Activated CD4-positive, alpha-beta T cell treated with anti-CD3 and anti-CD28 coated beads, Interleukin-2, amount 10 ng/mL, durations not matched to agents 7 days and 5 days (primary cell): Measurements from ENCODE around the gene CCL18. TPM values are rescaled to one million over a fixed set of nuclear protein-coding genes. Genes with fewer than 3 reads are reported as not detected.

ENCODE experiments used
- CTCF ChIA-PET: fragments of 350-600 bp; sonication (Branson Sonifier 250); formaldehyde crosslinking; loops from one replicate; lab custom pipeline; 2021; ENCODE audit warnings: antibody characterized with exemption; lab: Charles Lee
- POLR2A ChIA-PET: fragments of 350-600 bp; sonication (Branson Sonifier 250); formaldehyde crosslinking; loops from one replicate; lab custom pipeline; 2021; ENCODE audit warnings: antibody characterized with exemption; lab: Charles Lee
- DNase-seq: peaks from one replicate; pipeline ENCODE4 v3.0.0-alpha.2; 2020
- H3K27ac Mint-ChIP-seq: one replicate; pipeline ENCODE4 v1.8.0; 2021; ENCODE audit warnings: mild to moderate bottlenecking, moderate library complexity, mixed read lengths
- H3K27me3 Mint-ChIP-seq: one replicate; pipeline ENCODE4 v1.8.0; 2021; ENCODE audit warnings: mixed read lengths
- H3K36me3 Mint-ChIP-seq: one replicate; pipeline ENCODE4 v1.8.0; 2021; ENCODE audit warnings: low read depth, mixed read lengths
- H3K4me1 Mint-ChIP-seq: one replicate; pipeline ENCODE4 v1.8.0; 2021; ENCODE audit warnings: mixed read lengths
- H3K4me3 Mint-ChIP-seq: one replicate; pipeline ENCODE4 v1.8.0; 2021; ENCODE audit warnings: mild to moderate bottlenecking, moderate library complexity, mixed read lengths
- H3K9me3 Mint-ChIP-seq: one replicate; pipeline ENCODE4 v1.8.0; 2021; ENCODE audit warnings: mixed read lengths
- total RNA-seq, 2 experiments: library from RNA; stranded (reverse); gene quantifications; one replicate each; pipeline ENCODE4 v1.2.3, GENCODE V29; 2021

CCL18 gene
- total RNA-seq, 2 experiments from 2014 or later: not detected

DNA sequence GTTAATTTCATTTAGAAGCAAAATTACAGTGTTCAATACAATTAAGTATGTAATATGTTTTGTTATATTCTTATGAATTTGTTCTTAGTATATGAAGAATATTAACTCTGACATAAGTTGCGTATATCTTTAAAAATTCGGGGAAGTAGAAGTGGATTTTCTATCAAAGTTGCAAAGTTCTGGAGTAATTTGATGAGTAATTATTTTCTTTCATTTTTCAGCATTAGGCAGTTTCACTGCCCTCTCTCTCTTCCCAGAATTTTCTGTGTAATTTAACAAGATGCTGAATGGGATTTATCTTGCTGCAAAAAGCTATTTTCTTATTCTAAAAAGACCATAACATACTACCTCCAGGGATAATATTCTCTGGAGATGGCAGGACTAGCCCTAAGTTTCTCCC lies 8.9 kb upstream of the CCL18 start:
- Mint-ChIP-seq H3K27me3 (peaks cover 40% of the 10 kb centered on the region), H3K36me3 (no peaks in the 10 kb centered on the region), H3K4me1 (no peaks in the 10 kb centered on the region), H3K4me3 (no peak overlapping the region), H3K27ac (no peak overlapping the region), H3K9me3 (peaks cover 2% of the 10 kb centered on the region)
- no peak for DNase-seq
- CTCF ChIA-PET: interaction anchor here (1.0 to 1.3 kb wide), 2 partner anchors 10 to 13 kb away, joined by 3 read pairs; no protein-coding TSS in a partner anchor
- POLR2A ChIA-PET: no interaction called here

DNA sequence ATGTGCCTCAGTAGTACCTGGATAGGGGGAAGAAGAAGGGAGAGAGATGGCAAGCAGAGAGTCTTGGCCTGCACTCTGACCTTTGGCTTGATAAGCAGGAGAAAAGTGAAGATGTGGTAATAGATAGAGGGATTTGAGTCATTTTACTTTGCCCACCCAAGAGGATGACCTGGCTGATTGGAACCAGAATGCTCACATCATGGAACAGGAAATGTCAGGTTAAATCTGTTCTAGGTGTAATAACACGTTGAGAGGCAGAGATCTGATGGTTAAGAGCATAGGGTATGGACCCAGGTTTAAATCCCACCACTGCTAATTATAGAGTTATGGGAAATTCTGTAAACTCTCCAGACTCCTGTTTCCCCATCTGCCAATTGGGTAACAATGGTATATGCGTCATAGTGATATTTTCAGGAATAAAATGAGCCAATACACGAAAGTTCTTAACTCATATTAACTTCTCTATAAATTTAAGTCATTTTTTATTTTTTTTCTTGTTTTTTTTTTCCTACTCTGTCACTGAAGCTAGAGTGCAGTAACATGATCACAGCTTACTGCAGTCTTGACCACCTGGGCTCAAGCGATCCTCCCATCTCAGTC lies 8.1 kb upstream of the CCL18 start:
- ChIA-PET POLR2A (no interaction called here), CTCF (interaction anchor here (1.2 kb wide), 1 partner anchor 16 kb away, joined by 5 read pairs; no protein-coding TSS in a partner anchor)
- peaks cover 41% of the 10 kb centered on the region for H3K27me3 Mint-ChIP-seq
- DNase-seq: no peak
- H3K4me3 Mint-ChIP-seq: no peak overlapping the region
- H3K36me3 Mint-ChIP-seq: no peaks in the 10 kb centered on the region
- no peak overlapping the region for H3K27ac Mint-ChIP-seq
- no peaks in the 10 kb centered on the region for H3K9me3 Mint-ChIP-seq
- H3K4me1 Mint-ChIP-seq: no peaks in the 10 kb centered on the region

DNA sequence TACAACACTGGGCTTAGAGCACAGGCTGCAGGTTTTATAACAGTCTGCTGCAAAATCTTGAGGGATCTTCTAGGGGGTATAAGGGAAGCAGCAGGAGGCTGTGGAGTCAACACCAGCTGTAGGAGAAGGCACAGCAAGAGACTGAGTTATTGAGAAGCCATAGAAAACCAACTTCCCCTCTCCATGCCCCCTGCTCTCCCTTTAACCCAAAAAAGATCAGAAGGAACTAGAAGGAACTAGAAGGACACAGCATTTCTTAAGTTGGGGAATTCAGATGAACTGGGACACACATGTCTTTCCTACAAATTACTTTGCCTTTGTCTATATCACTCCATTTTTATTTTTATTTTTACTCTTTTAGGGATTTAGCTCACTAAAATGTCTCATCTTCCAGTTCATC lies 6.2 kb upstream of the CCL18 start:
- DNase-seq: no peak
- Mint-ChIP-seq H3K4me1 (no peaks in the 10 kb centered on the region), H3K27ac (no peak overlapping the region), H3K4me3 (no peak overlapping the region), H3K9me3 (no peaks in the 10 kb centered on the region), H3K36me3 (no peaks in the 10 kb centered on the region), H3K27me3 (peaks cover 30% of the 10 kb centered on the region)
- POLR2A ChIA-PET: no interaction called here
- CTCF ChIA-PET: no interaction called here

DNA sequence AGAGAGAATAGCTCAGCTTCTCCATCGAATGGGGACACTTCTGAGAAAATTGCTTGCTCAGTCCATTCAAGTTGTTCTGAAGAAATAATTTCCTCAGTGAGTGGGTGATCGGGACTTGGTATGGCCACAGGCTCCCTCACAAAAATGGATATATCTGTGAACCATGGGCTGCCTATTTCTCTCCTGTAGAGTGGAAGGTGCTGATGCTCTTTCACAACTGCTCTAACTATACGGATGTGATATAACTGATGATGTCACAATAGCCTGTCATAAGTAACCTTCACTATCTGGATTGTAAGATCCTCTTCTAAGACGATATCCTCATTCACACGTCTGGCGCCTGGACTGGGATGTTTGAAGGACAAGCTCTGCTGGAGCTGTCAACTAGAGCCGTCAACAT lies 4.7 kb upstream of the CCL18 start:
- no peaks in the 10 kb centered on the region for H3K4me1 Mint-ChIP-seq
- no peaks in the 10 kb centered on the region for H3K36me3 Mint-ChIP-seq
- peaks cover 23% of the 10 kb centered on the region for H3K27me3 Mint-ChIP-seq
- no peak overlapping the region for H3K4me3 Mint-ChIP-seq
- no peak overlapping the region for H3K27ac Mint-ChIP-seq
- DNase-seq: no peak
- POLR2A ChIA-PET: no interaction called here
- CTCF ChIA-PET: no interaction called here
- H3K9me3 Mint-ChIP-seq: no peaks in the 10 kb centered on the region

DNA sequence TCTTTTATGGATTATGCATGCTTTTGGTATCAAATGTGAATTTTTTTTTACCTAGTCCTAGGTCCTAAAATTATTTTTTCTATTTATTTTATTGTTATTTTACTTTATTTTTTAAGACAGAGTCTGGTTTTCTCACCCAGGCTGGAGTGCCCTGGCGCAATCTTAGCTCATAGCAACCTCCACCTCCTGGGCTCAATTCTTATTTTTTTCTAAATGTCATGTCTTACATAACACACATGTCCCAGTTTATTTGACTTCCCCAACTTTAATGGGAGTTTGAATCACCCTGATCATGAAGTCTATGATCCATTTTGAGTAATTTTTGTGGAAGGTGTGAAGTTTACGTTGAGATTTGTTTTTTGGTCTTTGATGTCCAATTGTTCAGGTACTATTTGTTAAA lies 3.3 kb upstream of the CCL18 start:
- Mint-ChIP-seq H3K27ac (no peak overlapping the region), H3K4me3 (no peak overlapping the region), H3K36me3 (no peaks in the 10 kb centered on the region), H3K9me3 (no peaks in the 10 kb centered on the region), H3K27me3 (peaks cover 30% of the 10 kb centered on the region), H3K4me1 (no peaks in the 10 kb centered on the region)
- ChIA-PET CTCF (no interaction called here), POLR2A (no interaction called here)
- DNase-seq: no peak

DNA sequence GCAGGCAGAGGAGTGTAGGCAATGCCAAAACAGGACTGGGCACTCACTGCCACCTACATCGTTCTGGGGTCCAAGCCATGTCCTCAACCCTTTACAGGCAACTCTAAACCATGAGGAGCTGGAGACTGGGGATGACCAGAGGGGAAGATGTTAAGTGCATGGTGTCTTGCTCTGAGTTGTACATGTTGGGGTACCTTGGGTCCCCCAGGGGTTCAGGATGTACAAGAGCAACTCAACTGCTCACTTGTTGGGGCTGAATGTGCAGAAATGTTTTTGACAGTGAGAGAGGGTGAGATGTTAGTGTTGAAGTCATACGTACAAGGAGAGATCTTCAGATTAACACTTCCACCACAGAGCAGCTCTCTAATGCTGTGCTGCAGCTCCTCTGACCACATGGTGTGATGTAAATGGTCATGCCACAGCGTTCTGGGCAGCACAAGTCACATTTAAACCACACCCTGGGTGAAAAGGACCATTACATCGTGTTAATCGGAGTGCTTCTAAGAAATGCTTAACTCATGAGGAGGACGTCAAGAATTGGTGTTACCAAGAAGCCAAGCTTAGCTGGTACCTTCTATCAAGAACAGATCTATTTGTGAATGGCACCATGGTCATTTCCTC lies 2.4 kb downstream of the CCL18 start:
- CTCF ChIA-PET: interaction anchor here (1.1 to 1.7 kb wide), 5 partner anchors 11 to 97 kb away, joined by 3 to 5 read pairs (median 4); partner anchors contain the start of gene CCL3
- H3K36me3 Mint-ChIP-seq: no peaks in the 10 kb centered on the region
- POLR2A ChIA-PET: no interaction called here
- DNase-seq: no peak
- H3K4me3 Mint-ChIP-seq: no peak overlapping the region
- H3K9me3 Mint-ChIP-seq: no peaks in the 10 kb centered on the region
- no peaks in the 10 kb centered on the region for H3K4me1 Mint-ChIP-seq
- no peak overlapping the region for H3K27ac Mint-ChIP-seq
- peaks cover 22% of the 10 kb centered on the region for H3K27me3 Mint-ChIP-seq

DNA sequence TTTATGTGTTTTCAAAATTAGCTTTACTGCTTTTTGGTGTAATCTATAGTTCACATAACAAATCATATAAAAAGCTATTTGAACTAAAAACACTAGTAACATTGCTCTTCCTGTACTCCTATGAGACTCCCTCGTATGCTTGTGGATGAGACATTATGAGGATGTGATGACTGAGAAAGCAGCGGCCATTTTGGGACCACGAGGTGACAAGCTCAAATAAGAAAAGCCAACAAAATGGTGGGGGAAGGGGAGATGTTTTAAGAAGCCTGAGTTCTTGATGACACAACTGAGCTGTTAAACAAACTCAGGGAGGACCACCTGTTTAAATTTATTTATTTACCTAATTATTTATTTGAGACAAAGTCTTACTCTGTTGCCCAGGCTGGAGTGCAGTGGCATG lies 4.5 kb downstream of the CCL18 start:
- H3K4me1 Mint-ChIP-seq: peaks cover 5% of the 10 kb centered on the region
- CTCF ChIA-PET: interaction anchor here (0.6 to 1.1 kb wide), 3 partner anchors 14 to 756 kb away, joined by 3 to 4 read pairs (median 4); no protein-coding TSS in a partner anchor
- no peaks in the 10 kb centered on the region for H3K36me3 Mint-ChIP-seq
- H3K27ac Mint-ChIP-seq: no peak overlapping the region
- POLR2A ChIA-PET: no interaction called here
- DNase-seq: no peak
- peaks cover 33% of the 10 kb centered on the region for H3K27me3 Mint-ChIP-seq
- no peak overlapping the region for H3K4me3 Mint-ChIP-seq
- no peaks in the 10 kb centered on the region for H3K9me3 Mint-ChIP-seq

DNA sequence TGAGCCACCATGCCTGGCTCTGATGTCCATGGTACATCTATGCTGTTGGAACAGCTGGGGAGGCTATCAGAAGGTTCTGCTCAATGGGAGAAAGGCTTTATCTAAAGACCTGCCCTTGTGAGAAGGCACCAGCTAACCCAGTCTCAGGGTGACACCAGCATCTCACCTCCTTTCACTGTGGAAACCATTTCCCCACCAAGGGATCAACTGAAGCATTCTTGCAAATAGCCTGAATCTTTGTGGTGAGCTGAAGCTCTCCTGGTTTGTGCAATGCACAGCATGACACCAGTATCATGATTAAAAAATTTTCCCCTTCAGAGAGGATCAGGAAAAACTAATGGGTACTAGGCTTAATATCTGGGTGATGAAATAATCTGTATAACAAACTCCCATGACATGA lies 5.1 kb downstream of the CCL18 start:
- CTCF ChIA-PET: interaction anchor here (1.1 kb wide), 1 partner anchor 15 kb away, joined by 3 read pairs; no protein-coding TSS in a partner anchor
- no peaks in the 10 kb centered on the region for H3K9me3 Mint-ChIP-seq
- peaks cover 31% of the 10 kb centered on the region for H3K27me3 Mint-ChIP-seq
- H3K36me3 Mint-ChIP-seq: no peaks in the 10 kb centered on the region
- H3K27ac Mint-ChIP-seq: no peak overlapping the region
- H3K4me3 Mint-ChIP-seq: no peak overlapping the region
- H3K4me1 Mint-ChIP-seq: peaks cover 5% of the 10 kb centered on the region
- POLR2A ChIA-PET: no interaction called here
- no peak for DNase-seq

DNA sequence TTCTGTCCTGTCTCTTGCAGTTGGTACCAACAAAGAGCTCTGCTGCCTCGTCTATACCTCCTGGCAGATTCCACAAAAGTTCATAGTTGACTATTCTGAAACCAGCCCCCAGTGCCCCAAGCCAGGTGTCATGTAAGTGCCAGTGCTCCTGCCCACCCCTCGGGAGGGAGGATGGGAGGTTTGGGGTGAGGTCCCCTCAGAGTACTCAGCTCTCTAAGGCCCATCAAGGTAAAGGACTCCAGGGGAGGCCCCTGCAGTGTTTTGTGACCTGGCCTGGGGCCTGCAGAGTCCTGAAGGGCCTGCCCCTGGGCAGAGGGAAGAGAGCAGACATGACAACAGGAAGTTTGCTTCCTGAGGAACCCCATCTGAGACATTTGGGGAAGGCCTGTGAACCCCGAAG lies 6.4 kb downstream of the CCL18 start:
- CTCF ChIA-PET: no interaction called here
- Mint-ChIP-seq H3K36me3 (no peaks in the 10 kb centered on the region), H3K27ac (no peak overlapping the region), H3K4me3 (no peak overlapping the region), H3K27me3 (peaks cover 26% of the 10 kb centered on the region), H3K9me3 (no peaks in the 10 kb centered on the region), H3K4me1 (peaks cover 5% of the 10 kb centered on the region)
- POLR2A ChIA-PET: no interaction called here
- no peak for DNase-seq

DNA sequence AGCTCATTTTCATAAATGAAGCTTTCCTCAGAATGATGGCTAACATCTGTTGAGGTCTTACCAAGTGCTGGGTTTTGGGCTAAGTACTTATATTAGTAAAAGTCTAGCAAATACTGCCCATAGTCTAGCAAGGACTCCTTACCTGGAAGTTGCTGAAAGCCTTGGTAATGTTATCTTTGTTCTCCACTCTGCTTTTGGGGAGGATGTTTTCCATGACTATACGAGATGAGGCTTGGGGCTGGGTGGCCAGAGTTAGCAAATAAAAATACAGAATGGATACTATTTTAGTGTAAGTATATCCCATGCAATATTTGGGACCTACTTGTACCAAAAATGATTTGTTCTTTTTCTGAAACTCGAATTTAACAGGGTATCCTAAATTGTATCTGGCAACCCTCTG lies 7.7 kb downstream of the CCL18 start:
- ChIA-PET CTCF (interaction anchor here (1.0 to 3.3 kb wide), 7 partner anchors 10 to 263 kb away, joined by 3 to 24 read pairs (median 3); partner anchors contain the start of genes CCL16 and TAF15), POLR2A (no interaction called here)
- H3K36me3 Mint-ChIP-seq: no peaks in the 10 kb centered on the region
- H3K27ac Mint-ChIP-seq: no peak overlapping the region
- no peak overlapping the region for H3K4me3 Mint-ChIP-seq
- H3K27me3 Mint-ChIP-seq: peaks cover 28% of the 10 kb centered on the region
- H3K9me3 Mint-ChIP-seq: no peaks in the 10 kb centered on the region
- no peak for DNase-seq
- H3K4me1 Mint-ChIP-seq: peaks cover 5% of the 10 kb centered on the region

DNA sequence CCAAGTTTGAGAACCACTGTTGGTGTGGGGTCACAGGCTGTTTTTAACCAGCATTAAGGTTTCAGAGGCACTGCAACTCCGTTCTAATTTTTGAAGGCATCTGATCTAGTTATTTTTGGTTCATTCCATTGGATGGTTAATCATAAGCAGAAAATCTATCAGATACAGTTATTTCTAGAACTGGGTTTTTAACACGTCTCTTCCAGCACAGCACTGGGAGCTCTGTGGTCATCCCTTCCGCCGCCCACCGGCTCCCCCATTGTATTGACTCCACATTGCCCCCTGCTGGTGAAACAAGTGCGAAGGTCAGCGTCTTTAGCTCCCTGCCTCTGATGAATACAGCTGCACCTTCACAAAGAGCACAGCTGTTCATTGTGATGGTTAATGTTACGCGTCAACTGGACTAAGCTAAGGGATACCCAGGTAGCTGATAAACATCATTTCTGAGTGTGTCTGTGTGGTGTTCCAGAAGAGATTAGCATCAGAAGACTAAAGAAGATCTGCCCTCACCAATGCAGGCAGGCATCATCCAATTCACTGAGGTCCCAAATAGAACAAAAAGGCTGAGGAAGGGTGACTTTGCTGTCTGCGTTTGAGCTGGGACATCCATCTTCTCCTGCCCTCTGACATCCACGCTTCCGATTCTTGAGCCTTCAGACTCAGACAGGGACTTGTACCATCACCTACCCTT lies 8.5 kb downstream of the CCL18 start:
- Mint-ChIP-seq H3K27ac (no peak overlapping the region), H3K27me3 (peaks cover 33% of the 10 kb centered on the region), H3K4me1 (peaks cover 5% of the 10 kb centered on the region), H3K36me3 (no peaks in the 10 kb centered on the region), H3K9me3 (no peaks in the 10 kb centered on the region), H3K4me3 (no peak overlapping the region)
- POLR2A ChIA-PET: no interaction called here
- CTCF ChIA-PET: interaction anchor here (0.6 to 3.3 kb wide), 19 partner anchors 9 to 263 kb away, joined by 3 to 24 read pairs (median 3); partner anchors contain the start of genes CCL16, CCL3 and TAF15
- DNase-seq: peak; percentile 68

DNA sequence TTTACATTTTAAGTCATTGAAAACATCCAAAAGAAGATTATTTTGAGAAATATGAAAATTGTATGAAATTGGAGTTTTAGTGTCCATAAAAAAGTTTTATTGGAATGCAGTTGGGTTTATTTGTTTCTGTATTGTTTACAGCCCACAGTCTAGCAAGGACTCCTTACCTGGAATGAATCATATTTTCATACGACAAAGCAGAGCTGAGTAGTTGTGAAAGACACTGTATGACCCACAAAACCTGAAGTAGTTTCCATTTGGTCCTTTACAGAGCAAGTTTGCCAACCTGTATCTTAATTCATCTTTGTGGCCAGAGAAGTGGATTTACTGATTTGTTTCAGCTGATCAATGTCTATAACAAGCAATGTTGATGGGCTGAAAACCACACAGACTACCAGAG lies 10.3 kb downstream of the CCL18 start:
- ChIA-PET POLR2A (no interaction called here), CTCF (interaction anchor here (1.5 to 3.3 kb wide), 2 partner anchors 8 to 15 kb away, joined by 3 to 24 read pairs; no protein-coding TSS in a partner anchor)
- no peaks in the 10 kb centered on the region for H3K36me3 Mint-ChIP-seq
- no peak for DNase-seq
- peaks cover 40% of the 10 kb centered on the region for H3K27me3 Mint-ChIP-seq
- no peak overlapping the region for H3K27ac Mint-ChIP-seq
- H3K4me1 Mint-ChIP-seq: peaks cover 5% of the 10 kb centered on the region
- no peaks in the 10 kb centered on the region for H3K9me3 Mint-ChIP-seq
- no peak overlapping the region for H3K4me3 Mint-ChIP-seq
